Cerebellar nuclear complex (tissue), 1 donor: ENCODE measurements around the gene ZC3H6.
"Not testable (repeated sequence)": the region's sequence is repeated elsewhere in the genome, so short reads cannot be mapped to it uniquely, and the experiment has no call there.

Source experiments
- DNase-seq, 2 experiments: peaks; one replicate each; lab custom pipeline; 2025; lab: John Stamatoyannopoulos, UW

The ZC3H6 gene

GRCh38 chr2:112277596-112278220 is 2.3 kb downstream of the ZC3H6 start:
- DNase-seq = no peak

GRCh38 chr2:112282066-112282465 is 6.7 kb downstream of the ZC3H6 start:
- not testable (repeated sequence) for DNase-seq

GRCh38 chr2:112283535-112283934 is 8.1 kb downstream of the ZC3H6 start:
- not testable (repeated sequence) for DNase-seq

DNA sequence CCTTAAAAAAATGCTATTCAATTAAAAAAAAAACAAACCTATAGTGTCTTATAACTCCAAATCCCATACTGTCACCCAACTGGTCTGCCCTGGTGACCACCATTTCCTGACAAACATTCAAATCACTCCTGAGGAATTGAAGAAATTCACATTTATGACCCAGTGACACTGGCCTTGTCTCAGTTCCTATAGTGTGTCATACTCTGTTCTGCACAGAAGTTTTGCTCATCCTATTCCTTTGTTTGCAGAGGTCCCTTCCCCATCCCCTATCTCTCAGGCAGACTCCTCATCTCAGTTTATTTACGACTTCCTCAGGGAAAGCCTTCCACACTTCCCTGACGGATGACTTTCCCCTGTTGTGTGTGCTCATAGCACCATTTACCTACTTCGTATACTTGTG is 14.7 kb downstream of the ZC3H6 start:
- no peak for DNase-seq

- DNase-seq = no peak
These were observed 15.3 kb downstream of the ZC3H6 start for GRCh38 chr2:112290648-112291047.

GRCh38 chr2:112293636-112294401 is 18.4 kb downstream of the ZC3H6 start:
- DNase-seq = no peak

- DNase-seq = no peak
These were observed 20.1 kb downstream of the ZC3H6 start for GRCh38 chr2:112295407-112296078.

DNA sequence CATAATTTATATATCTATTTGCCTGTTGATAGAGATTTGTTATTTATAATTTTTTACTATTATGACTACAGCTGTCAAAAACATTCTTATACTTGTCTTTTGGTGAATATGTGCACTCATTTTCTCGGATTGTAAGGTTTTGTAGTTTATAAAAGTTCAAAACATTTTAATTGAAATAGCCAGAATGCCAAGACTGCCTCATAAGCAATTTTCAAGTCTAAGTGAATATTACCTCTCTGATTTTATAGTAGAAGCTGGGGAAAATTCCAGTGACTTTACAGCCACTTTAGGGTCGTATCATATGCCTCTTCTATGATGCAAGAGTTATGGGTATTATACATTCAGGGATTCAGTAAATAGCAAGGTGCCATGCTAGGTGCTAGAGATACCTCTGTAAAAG is 21.0 kb downstream of the ZC3H6 start:
- no peak for DNase-seq

GRCh38 chr2:112301171-112301584 is 25.8 kb downstream of the ZC3H6 start:
- DNase-seq = no peak

GRCh38 chr2:112301973-112302372 is 26.6 kb downstream of the ZC3H6 start:
- no peak for DNase-seq

GRCh38 chr2:112304298-112304941 is 29.0 kb downstream of the ZC3H6 start:
- DNase-seq = no peak

DNA sequence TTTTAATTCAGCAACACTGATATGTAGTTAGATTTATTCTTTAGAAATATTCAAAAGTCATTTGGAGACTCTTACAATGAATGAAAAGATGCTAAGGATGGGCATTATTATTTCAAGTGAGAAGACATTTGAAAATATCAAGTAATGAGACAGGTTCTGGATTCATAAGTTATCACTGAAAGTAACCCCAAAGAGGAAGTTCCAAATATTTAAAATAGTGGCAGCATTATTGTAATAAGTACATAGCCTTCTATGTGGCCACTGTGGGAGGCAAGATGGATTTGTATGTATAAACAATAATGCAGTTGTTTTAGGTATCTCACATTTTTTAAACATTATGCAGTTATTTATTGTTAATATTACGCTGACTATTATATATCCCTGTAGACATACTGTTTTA is 29.7 kb downstream of the ZC3H6 start:
- no peak for DNase-seq

- no peak for DNase-seq
These were observed 35.5 kb downstream of the ZC3H6 start for GRCh38 chr2:112310906-112311305.

DNA sequence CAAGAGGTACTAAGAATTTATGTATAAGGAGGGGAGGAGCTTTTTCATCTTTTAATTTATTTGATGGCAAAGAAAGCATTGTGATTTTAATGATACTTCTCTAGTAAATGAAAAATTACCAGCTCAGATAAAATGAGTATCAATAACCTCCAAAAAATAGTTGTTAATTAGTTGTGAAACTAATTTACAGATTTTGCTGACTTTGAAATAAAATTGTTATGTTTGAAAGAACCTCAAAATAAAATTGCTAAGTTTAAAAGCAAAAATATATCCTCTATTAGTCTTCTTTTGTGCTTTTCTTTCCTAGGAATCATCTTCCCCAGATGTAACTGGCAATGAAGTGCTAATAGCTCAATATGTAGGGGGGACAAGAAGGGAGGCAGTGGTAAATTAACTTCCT is 36.5 kb downstream of the ZC3H6 start:
- no peak for DNase-seq

DNA sequence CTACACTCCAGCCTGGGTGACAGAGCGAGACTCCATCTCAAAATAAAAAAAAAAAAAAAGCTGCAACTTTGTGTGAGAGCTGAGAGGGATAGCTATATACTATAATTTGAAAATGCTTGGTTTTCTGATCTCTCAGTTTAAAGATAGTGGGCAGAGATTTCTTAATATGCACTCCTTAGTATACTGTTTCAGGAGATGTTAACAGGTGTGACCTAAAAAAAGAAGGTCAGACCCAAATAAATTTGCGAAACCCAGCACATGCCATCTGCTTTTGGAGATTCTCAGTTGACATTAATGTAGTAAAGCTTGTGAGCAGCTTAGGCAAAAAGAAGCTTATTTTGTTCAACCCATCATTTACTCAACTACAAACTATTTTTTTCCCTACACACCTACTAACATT is 37.4 kb downstream of the ZC3H6 start:
- no peak for DNase-seq

- DNase-seq = no peak
These were observed 39.5 kb downstream of the ZC3H6 start for GRCh38 chr2:112314856-112315255.

DNA sequence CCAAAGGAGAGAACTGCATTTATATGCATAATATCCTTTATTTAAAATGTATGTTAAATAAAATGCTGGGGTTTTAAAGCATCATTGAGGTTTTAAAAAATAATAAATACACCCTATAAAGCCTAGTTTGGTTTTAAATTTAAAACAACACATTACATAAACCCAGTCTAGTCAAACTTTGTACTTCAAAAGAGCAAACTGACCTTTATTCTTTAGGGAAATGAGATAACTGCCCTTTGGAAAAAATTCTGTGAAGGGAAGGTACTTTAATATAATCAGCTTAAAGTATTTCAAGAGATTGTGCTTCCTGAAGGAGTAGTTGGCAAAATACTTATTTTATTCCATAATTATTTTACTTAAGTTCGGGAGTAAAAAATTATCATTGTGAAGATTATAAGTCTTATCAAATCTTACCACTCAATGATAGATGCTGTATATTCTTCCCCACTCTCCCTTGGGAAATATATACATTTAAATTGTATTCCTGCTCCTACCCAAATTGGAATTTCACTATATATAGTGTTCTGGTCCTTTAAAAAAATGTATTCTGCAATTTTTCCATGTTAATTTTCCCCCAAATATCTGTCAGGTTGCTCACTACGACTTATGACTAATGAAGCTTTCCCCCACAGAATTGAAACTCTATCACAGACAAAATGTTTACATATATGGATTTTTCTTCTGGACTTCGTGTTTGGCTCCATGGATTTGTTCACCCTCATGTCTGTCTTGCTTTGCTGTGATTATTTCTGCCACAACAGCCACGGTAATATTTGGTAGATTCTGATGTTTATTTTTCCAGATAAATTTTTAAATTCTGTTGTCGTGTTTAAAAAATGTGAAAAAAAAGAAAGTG is 42.1 kb downstream of the ZC3H6 start:
- no peak for DNase-seq

DNA sequence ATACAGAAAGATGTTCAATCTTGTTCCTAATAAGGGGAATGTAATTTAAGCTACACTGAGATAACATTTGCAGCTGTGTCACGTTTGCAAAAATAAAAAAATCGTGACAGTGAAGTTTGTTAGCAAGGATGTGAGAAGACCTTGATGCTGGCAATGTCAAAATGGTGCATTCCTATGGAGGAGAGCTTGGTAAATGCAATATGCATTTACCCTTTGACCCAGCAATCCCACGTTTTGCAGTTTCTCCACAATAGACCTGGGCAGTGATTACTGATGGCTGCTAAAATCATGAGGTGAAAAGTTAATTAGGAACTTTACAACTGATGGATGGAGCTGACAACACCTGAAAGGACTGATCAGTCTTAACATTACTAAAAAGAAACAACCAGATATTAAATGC is 43.1 kb downstream of the ZC3H6 start:
- no peak for DNase-seq

DNA sequence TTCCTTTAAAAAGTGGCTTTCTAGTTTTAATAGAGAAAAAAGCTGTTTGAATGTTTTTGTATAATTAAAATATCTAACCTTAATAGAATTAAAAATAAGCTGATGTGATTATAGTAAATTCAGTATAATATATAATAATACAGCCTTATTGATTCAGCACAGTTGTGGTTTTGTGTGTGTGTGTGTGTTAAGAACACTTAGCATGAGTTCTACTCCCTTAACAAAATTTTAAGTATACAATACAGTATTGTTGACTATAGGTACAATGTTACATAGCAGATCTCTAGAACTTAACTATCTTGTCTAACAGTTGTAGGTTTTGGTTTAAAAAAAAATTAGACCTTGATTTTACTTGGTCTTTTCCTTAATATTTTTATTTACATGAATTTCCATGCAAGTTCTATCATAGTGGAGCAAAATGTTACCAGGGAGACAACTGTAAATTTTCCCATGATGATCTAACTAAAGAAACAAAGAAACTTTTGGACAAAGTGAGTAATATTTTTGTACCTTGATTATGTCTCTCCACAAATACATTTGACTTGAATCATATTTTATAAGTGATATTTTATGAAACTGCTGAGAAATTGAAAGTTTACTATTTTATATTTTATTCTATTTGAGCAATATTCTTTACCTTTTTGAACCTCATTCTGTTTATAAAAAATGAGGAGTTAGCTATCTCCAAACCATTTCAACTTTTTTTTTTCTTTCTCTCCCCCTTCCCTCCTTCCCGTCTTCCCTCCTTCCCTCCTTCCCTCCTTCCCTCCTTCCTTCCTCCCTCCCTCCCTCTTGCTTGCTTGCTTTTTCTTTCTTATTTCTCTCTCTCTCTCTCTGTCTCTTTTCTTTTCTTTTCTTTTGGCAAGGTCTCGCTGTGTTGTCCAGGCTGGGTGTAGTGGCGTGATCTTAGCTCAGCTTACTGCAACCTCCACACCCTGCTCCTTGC is 46.3 kb downstream of the ZC3H6 start:
- no peak for DNase-seq

DNA sequence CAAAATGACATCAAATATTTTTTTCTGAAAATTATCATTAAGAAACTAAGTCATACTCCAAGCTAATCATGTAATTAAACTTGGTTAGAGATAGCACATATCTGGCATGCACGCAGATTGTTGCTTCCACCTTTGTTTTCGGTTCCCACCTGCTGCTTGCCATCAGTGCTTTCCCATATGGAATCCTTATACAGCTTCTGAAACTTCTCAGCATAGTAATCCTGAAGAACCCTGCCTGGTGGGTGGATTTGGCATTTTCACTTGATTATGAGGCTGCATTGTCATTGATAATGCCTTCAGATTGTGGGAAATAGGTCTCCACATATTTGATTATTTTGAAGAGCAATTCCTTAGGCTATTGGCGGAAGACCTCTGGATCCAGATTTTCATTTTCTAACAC is 47.5 kb downstream of the ZC3H6 start:
- DNase-seq = no peak
